ENCODE measurements around the gene EMILIN3. TPM values are rescaled to one million over a fixed set of nuclear protein-coding genes. Genes with fewer than 3 reads are reported as not detected.

The EMILIN3 gene
- total and polyA plus RNA-seq, 2 of the 8 experiments (the other 6 are each of a cell fraction or from before 2014, with no cell fraction given), result 3.8 to 5.2 TPM

DNA sequence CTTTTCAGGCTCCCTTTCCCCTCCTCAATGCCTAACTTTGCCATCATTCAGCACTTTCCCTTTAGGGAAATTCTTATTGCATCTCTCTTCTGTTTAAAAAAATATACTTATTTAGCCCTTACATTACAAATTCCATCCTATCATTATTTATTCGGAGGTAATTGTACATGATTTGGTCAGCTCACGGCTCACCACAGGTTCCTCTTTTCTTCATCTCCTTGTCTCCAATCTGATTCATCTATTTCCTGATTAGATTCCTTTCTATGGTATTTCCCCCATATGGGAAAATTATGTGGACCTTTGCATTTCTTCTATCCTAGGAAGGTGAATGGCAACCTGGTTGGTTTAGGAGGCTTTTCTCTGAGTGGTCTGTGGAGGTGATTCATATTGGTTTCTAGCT lies 12.9 kb upstream of the EMILIN3 start:
- Histone ChIP-seq H2BK5ac (ENCODE audit: low read depth, low read length) (no peak overlapping the region), H3K23me2 (ENCODE audit: low read depth, low read length) (no peaks in the 10 kb centered on the region), H3K23ac (ENCODE audit: insufficient read length) (no peak overlapping the region), H2AK5ac (ENCODE audit: low read depth, low read length) (no peak overlapping the region), H3K9ac (replicated peaks in 1 of 4; ENCODE audit: extremely low read depth in 1 of 4, low read depth in 3 of 4, low read length in 3 of 4) (no peak overlapping the region), H3K79me2 (ENCODE audit: control insufficient read depth in 1 of 2, insufficient read depth in 2 of 2, low read length in 2 of 2) (no peaks in the 10 kb centered on the region), H4K91ac (replicated peaks; ENCODE audit: insufficient read length, low read length) (no peak overlapping the region), H4K20me1 (replicated peaks in 1 of 2; ENCODE audit: control insufficient read depth in 1 of 2, insufficient read depth in 2 of 2, low read length in 2 of 2) (no peaks in the 10 kb centered on the region), H3K27ac (ENCODE audit: low read depth, low read length) (no peak overlapping the region), H3K79me1 (ENCODE audit: low read depth, low read length) (no peaks in the 10 kb centered on the region), H2AFZ (ENCODE audit: low read length) (no peak overlapping the region), H3K27me3 (replicated peaks in 1 of 4; ENCODE audit: control insufficient read depth in 3 of 4, extremely low read depth in 1 of 4, insufficient read depth in 3 of 4, low read length in 3 of 4) (no peaks in the 10 kb centered on the region), H4K8ac (ENCODE audit: extremely low read depth, insufficient read depth, low read length) (no peak overlapping the region), H3K36me3 (ENCODE audit: control insufficient read depth in 2 of 4, insufficient read depth in 4 of 4, low read length in 3 of 4) (no peaks in the 10 kb centered on the region), H2BK20ac (ENCODE audit: low read length) (no peak overlapping the region), H2BK15ac (ENCODE audit: low read length) (no peak overlapping the region), H3K4me1 (replicated peaks in 1 of 4; ENCODE audit: control insufficient read depth in 3 of 4, insufficient read depth in 4 of 4, low read length in 3 of 4) (no peaks in the 10 kb centered on the region; a peak in 1 of 7 replicates), H3K9me3 (ENCODE audit: insufficient read depth in 2 of 2, low read depth in 1 of 2, low read length in 1 of 2) (no peaks in the 10 kb centered on the region), H2BK12ac (ENCODE audit: low read depth, low read length) (no peak overlapping the region), H3K4ac (replicated peaks; ENCODE audit: insufficient read length, low read depth, low read length) (no peak overlapping the region), H3K14ac (ENCODE audit: insufficient read length) (no peak overlapping the region), H3K4me2 (ENCODE audit: insufficient read depth in 1 of 2, low read depth in 2 of 2, low read length in 2 of 2) (no peak overlapping the region), H4K5ac (ENCODE audit: insufficient read length, low read depth, low read length) (no peak overlapping the region), H3K4me3 (ENCODE audit: extremely low read depth in 1 of 4, insufficient read depth in 2 of 4, low read depth in 3 of 4, low read length in 4 of 4) (no peak overlapping the region), H2BK120ac (replicated peaks; ENCODE audit: low read depth, low read length) (no peak overlapping the region), H3K18ac (ENCODE audit: extremely low read depth, low read length) (no peak overlapping the region), H3K56ac (replicated peaks; ENCODE audit: insufficient read length, low read depth, low read length) (no peak overlapping the region)
- ChIA-PET CTCF (ENCODE audit: partially characterized antibody) (interaction anchor here (0.7 to 1.7 kb wide), 5 partner anchors 21 to 369 kb away, joined by 3 to 5 read pairs (median 3); partner anchors contain the start of gene LPIN3), POLR2A (ENCODE audit: partially characterized antibody) (no interaction called here)
- WGBS, 2 experiments (ENCODE audit: extremely low coverage in 1 of 2, insufficient coverage in 1 of 2, insufficient read length in 1 of 2, insufficient replicate concordance in 2 of 2, low coverage in 1 of 2, low lambda C conversion rate in 2 of 2, missing lambda C conversion rate in 1 of 2), result 91% methylated on average over 2 of the region's 2 CpGs; no CpG with 5 or more reads in 1 of the 2 experiments
- TF ChIP-seq YY1 (IDR thresholded peaks at IDR 0.05; ENCODE audit: low read depth, low read length), result no peak
- no peak for TF ChIP-seq CHD1 (IDR thresholded peaks at IDR 0.05; ENCODE audit: low read depth, low read length)
- TF ChIP-seq TAF7 (optimal IDR thresholded peaks at IDR 0.05; ENCODE audit: borderline replicate concordance, low read depth, low read length), result no peak
- no peak for TF ChIP-seq POU5F1 (IDR thresholded peaks at IDR 0.05; ENCODE audit: low read depth, low read length)
- FAIRE-seq (no peak), DNase-seq (ENCODE audit: low read depth in 1 of 2, low spot score in 2 of 2) (no peak)

Data from H1 (cell line).